ENCODE data around the gene GPALPP1. TPM values are rescaled to one million over a fixed set of nuclear protein-coding genes. Genes with fewer than 3 reads are reported as not detected.

Gene GPALPP1
- total and polyA plus RNA-seq, 9 donors: 17.3 to 31.9 (median 24.9) TPM

DNA sequence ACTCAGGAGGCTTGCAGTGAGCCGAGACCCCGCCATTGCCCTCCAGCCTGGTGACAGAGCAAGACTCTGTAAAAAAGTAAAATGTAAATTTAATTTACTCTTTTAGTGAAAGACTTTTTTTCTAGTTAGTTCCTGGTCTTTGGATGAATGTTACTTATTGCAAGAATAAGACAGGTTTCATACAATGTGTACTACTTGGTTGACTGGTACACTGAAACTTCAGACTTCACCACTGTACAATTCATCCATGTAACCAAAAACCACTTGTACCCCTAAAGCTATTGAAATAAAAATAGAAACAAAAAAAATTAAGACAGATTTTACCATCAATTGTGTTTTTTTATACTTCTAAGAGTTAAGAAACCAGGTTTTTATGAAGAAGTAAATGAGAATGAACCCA, 35.5 kb downstream of the GPALPP1 start:
- intact Hi-C loops (cut with DNase I): no loop called here
- no peaks in the 10 kb centered on the region for H3K27me3 ChIP-seq
- H3K4me3 ChIP-seq: no peak overlapping the region
- H3K27ac ChIP-seq: no peak overlapping the region
- no peaks in the 10 kb centered on the region for H3K36me3 ChIP-seq
- WGBS, 3 donors: 97 to 100% (median 99%) methylated on average over 2 of the region's 2 CpGs
- TF ChIP-seq, protein P1, sequence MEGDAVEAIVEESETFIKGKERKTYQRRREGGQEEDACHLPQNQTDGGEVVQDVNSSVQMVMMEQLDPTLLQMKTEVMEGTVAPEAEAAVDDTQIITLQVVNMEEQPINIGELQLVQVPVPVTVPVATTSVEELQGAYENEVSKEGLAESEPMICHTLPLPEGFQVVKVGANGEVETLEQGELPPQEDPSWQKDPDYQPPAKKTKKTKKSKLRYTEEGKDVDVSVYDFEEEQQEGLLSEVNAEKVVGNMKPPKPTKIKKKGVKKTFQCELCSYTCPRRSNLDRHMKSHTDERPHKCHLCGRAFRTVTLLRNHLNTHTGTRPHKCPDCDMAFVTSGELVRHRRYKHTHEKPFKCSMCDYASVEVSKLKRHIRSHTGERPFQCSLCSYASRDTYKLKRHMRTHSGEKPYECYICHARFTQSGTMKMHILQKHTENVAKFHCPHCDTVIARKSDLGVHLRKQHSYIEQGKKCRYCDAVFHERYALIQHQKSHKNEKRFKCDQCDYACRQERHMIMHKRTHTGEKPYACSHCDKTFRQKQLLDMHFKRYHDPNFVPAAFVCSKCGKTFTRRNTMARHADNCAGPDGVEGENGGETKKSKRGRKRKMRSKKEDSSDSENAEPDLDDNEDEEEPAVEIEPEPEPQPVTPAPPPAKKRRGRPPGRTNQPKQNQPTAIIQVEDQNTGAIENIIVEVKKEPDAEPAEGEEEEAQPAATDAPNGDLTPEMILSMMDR (IDR thresholded peaks at IDR 0.05): no peak
- no peak for TF ChIP-seq POLR2A (IDR thresholded peaks at IDR 0.05)
- DNase-seq: no peak
- no peaks in the 10 kb centered on the region for H3K9me3 ChIP-seq
- H3K4me1 ChIP-seq (ENCODE audit: insufficient read depth): no peaks in the 10 kb centered on the region

DNA sequence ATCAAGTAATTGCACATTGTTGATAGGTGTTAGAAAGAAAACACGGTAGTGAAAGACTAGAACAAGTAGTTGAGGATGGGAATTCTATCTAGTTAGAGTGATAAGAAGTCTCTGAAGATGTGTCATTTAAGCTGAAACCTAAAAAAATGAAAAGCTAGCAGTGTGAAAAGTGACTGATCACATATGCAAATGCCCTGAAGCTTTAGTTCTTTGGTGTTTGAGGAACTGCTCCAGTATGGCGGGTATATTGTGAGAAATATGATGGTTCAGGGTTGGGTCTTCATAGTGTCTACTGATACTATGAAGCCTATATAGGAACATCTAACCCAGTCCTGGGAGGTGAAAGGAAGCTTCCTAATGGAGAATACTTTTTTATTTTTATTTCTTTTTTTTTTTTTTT, 45.0 kb downstream of the GPALPP1 start:
- no peaks in the 10 kb centered on the region for H3K4me1 ChIP-seq (ENCODE audit: insufficient read depth)
- intact Hi-C loops (cut with DNase I): no loop called here
- H3K36me3 ChIP-seq: no peaks in the 10 kb centered on the region
- no peak for DNase-seq
- H3K27ac ChIP-seq: no peak overlapping the region
- no peaks in the 10 kb centered on the region for H3K27me3 ChIP-seq
- H3K4me3 ChIP-seq: no peak overlapping the region
- no peak for TF ChIP-seq POLR2A (IDR thresholded peaks at IDR 0.05)
- no peak for TF ChIP-seq EP300 (IDR thresholded peaks at IDR 0.05)
- TF ChIP-seq, protein P1 (IDR thresholded peaks at IDR 0.05): no peak
- 92 to 96% (median 94%) methylated on average over 2 of the region's 2 CpGs for WGBS, 3 donors
- no peaks in the 10 kb centered on the region for H3K9me3 ChIP-seq

DNA sequence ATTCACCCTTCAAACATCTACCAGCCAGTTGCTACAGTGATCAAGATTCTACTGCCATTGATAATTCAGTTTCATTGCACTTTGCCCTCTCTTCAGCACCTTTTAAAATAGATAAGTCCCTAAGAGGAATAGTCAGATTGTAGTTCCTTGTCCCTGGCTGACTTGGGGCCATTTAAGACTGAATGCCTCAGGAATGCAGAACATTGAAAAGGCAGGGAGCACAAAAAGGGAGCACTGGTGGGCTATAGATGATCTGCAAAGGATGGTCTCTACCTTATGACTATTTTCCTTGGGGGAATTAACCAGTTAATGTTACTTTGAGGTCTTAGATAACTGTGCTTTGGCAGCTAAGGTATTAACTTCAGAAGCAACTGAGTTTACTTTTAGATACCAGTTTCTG, 46.9 kb downstream of the GPALPP1 start:
- no peak overlapping the region for H3K4me3 ChIP-seq
- no peak for DNase-seq
- no peak overlapping the region for H3K27ac ChIP-seq
- H3K36me3 ChIP-seq: no peaks in the 10 kb centered on the region
- no peaks in the 10 kb centered on the region for H3K9me3 ChIP-seq
- intact Hi-C loops (cut with DNase I): no loop called here
- no peaks in the 10 kb centered on the region for H3K4me1 ChIP-seq (ENCODE audit: insufficient read depth)
- no peaks in the 10 kb centered on the region for H3K27me3 ChIP-seq
- TF ChIP-seq, protein P1 (IDR thresholded peaks at IDR 0.05): no peak
- no peak for TF ChIP-seq EP300 (IDR thresholded peaks at IDR 0.05)

- H3K36me3 ChIP-seq: no peaks in the 10 kb centered on the region
- no peaks in the 10 kb centered on the region for H3K4me1 ChIP-seq (ENCODE audit: insufficient read depth)
- H3K27ac ChIP-seq: no peak overlapping the region
- intact Hi-C loops (cut with DNase I): no loop called here
- H3K27me3 ChIP-seq: no peaks in the 10 kb centered on the region
- TF ChIP-seq, protein P1 (IDR thresholded peaks at IDR 0.05): no peak
- no peak for TF ChIP-seq EP300 (IDR thresholded peaks at IDR 0.05)
- no peak overlapping the region for H3K4me3 ChIP-seq
- no peak for DNase-seq
- 94 to 100% (median 100%) methylated on average over 1 of the region's 1 CpG for WGBS, 3 donors
- no peaks in the 10 kb centered on the region for H3K9me3 ChIP-seq
These were observed 50.8 kb downstream of the GPALPP1 start for GRCh38 chr13:45040173-45040572.

GRCh38 chr13:45040622-45041021, 51.3 kb downstream of the GPALPP1 start:
- 72 to 85% (median 81%) methylated on average over 3 of the region's 3 CpGs for WGBS, 3 donors
- TF ChIP-seq, protein P1 (IDR thresholded peaks at IDR 0.05): no peak
- TF ChIP-seq EP300 (IDR thresholded peaks at IDR 0.05): no peak
- intact Hi-C loops (cut with DNase I): no loop called here
- Histone ChIP-seq H3K27ac (no peak overlapping the region), H3K9me3 (no peaks in the 10 kb centered on the region), H3K27me3 (no peaks in the 10 kb centered on the region), H3K4me3 (no peak overlapping the region), H3K4me1 (ENCODE audit: insufficient read depth) (no peaks in the 10 kb centered on the region), H3K36me3 (no peaks in the 10 kb centered on the region)
- no peak for DNase-seq

Measured in ovary (tissue), 9 donors.